HG02973 (cell line): ENCODE results near the gene RAP1GDS1.

Source experiments
- ATAC-seq: cut with Tn5 transposase; IDR thresholded peaks from one replicate; pipeline ENCODE4 v1.9.1; 2021; ENCODE audit warnings: moderate library complexity; ENCODE audit not compliant: unreplicated experiment

Gene RAP1GDS1, protein sequence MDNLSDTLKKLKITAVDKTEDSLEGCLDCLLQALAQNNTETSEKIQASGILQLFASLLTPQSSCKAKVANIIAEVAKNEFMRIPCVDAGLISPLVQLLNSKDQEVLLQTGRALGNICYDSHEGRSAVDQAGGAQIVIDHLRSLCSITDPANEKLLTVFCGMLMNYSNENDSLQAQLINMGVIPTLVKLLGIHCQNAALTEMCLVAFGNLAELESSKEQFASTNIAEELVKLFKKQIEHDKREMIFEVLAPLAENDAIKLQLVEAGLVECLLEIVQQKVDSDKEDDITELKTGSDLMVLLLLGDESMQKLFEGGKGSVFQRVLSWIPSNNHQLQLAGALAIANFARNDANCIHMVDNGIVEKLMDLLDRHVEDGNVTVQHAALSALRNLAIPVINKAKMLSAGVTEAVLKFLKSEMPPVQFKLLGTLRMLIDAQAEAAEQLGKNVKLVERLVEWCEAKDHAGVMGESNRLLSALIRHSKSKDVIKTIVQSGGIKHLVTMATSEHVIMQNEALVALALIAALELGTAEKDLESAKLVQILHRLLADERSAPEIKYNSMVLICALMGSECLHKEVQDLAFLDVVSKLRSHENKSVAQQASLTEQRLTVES

DNA sequence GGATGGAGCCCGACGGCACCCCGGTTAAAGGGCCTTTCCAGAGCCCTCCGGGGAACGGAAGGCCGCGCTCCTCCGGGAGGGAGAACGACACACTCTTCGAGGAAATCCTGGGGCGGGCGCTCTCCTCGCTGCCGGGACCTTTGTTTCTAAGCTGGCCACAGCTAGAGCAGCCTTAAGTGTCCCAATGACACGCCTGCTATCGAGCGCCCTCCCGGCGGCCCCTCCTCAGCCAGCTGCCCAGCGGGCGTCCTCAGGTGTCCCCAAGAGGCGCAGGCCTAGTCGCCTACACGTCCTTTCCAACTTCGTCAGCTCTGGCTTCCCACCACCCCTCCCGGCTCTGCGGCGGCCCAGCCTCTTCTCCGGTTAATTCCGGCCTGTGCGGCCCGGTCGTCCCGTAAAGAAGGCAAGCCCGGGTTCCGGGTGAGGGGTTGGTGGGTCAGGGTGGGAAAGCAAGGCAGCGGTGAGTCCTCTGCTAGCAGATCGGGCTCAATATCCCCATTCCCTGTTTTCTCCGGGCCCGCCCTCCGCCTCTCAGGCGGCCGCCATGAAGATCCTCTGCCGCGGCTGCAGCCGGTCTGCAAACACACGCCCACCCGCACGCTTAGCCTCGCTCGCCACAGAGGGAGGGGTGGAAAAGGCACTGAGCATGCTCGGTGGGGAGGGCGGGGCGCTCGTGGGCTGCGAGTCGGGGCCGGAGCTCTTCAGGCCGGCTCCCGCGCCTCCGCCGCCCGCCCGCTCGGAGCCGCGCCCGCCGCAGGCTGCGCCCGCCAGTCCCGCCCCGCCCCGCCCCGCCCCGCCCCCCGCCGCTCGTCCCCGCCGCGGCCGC lies at the start of gene RAP1GDS1:
TSS of gene RAP1GDS1 (plus strand) at position 806 of the 826 bp plus-strand sequence. CDS start 182 bp downstream, outside the sequence.
- peak; percentile 89 for ATAC-seq

DNA sequence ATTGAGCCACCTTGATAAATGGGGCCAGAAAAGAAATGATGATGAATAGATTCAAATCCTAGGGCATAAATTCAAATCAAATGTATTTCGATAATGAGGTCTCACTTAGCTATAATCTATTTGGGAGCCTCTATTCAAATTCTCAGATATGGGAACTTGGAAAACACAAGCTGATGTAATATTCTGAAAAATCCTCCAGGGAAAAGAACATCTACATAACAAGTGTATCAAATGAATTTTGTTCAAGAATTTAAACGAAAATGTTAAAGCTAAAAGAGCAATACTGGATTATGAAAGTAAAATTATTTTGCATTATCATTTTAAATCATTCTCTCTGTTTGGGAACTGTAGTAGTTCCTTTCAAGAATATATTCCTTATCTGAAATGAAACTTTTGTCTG lies 38.9 kb upstream of the RAP1GDS1 start:
- no peak for ATAC-seq

DNA sequence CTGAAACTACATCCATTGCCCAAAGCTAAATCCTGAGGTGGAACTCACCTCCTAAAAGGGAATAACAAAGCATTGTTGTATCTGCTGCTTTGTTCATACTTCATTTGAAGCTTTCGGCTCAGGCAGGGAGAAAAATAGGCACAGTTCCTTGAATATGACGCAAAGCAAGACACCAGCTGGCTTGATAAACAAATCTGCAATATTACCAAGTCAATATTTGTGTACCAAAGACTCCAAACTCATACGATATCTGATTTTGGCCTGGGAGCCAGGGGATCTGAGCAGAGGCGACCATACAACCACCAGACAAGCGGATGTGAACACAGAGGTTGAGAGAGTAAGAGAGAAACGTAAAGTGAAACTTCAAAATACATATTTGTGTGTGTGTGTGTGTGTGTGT lies 34.8 kb upstream of the RAP1GDS1 start:
- ATAC-seq: no peak

DNA sequence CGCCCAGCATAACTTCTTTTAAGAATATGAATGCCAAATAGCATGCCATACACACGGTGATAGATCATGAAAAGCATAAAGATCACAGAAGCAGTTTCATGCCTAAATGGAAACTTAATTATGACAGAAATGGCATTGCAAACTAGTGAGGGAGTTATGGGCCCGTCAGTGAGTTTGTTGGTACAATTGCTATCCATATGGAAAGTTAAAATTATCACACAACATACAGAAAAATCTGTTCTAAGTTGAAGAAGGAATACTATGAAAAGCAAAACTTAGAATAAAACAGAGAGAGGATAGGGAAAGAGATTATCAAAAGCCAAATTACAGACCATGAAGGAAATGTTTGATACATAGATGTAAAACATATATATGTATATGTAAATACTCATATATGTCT lies 30.2 kb upstream of the RAP1GDS1 start:
- no peak for ATAC-seq

DNA sequence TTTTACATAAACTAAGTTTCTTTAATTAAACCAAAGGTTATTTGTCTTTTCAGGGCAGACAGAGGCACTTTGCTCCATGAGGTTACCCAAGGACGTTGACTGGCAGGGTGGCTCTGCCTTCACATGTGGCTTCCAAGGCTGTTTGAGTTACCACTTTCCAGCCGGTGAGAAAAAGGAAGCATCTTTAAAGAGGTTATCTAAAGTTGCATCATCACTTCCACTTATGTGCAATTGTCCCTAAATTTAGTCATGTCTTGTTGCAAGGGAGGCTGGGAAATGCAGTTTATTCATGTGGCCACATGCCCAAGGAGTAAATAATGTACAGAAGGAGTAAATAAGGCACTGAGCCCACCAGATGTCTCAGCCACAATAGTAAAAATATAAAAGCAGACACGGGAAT lies 29.0 kb upstream of the RAP1GDS1 start:
- ATAC-seq: no peak

DNA sequence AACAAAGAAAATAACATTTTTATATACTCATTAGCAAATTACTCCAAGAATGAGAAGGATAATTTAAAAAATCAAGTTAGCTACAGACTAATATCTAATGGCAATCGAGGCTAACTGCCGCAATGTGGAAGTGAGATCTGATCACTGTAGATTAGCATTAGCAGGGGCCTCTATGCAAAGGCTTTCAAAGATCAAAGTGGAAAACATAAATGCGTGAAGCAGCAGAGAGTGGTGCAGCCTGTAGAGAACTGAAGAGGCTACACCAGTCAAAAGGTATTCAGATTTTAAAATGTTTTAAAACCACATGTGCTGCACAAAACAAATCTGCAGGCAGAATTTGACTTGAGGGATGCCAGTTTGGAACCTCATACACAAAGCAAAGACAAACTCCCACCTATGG lies 24.0 kb upstream of the RAP1GDS1 start:
- ATAC-seq: no peak

DNA sequence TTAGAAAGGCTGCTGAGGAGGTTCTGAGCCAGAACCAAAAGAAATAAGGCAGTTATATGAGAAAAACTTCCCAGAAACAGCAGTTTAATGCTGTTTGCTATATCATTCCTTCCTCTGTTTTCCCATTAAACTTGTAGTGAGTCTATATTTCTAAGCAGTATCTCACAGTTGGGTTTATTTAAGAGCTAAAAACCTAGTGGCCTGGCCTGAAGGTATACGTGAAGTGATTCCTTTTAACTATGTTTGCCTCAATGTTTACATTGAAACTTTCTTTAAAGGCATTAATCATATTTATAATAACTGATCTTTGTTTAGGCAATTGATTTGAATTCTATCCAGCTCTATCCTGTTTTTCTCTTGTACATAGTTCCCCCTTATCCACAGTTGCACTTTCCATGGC lies 19.1 kb upstream of the RAP1GDS1 start:
- no peak for ATAC-seq

DNA sequence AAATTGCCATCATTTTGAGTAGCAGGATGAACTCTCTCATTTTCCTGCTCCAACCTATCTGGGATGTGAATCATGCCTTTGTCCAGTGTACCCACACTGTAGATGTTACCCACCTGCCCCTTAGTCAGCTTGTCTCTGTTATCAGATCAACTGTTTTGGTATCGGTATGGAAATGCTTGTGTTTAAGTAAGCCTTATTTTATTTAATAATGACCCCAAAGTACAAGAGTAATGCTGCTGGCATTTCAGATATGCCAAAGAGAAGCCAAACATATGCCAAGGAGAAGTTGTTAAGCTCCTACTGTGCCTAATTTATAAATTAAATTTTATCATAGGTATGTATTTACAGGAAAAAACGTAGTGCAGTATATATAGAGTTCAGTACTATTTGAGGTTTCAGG lies 18.6 kb upstream of the RAP1GDS1 start:
- ATAC-seq: no peak

DNA sequence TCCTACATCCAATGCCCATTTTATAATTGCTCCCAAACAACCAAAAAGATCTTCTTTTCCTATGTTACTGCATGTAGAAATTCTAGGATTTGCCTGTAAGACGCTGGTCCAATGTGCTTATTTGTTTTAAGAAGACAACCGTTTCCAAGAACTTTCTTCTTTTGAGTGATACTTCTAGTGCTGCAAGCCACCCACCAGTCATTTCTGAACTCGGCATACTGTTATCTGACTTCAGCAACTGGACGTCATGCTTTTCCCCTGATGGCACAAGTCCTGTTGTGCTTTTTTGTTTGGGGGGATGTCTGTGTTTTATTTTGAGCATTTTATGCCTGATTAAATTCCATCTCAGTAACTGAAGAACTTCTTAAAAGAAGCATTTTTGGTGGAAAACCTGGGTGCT lies 16.0 kb upstream of the RAP1GDS1 start:
- no peak for ATAC-seq

DNA sequence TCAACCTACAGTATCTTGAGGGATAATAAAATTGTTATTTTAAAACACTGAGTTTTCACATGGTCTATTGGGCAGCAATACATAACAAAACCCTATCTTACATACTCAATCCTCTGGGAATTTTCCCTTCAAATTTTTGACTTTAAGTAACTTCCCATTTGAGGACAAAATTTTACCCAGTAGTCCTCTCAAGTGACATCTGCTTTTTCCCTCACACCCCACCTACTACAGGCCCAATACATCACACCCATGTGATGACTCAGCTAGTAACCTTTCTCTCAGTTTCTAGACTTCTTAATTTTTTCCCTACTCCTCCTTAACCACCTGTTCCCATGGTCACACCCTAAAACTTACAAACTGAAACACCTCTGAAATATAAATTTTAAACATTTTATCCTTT lies 12.2 kb upstream of the RAP1GDS1 start:
- ATAC-seq: peak; percentile 64

DNA sequence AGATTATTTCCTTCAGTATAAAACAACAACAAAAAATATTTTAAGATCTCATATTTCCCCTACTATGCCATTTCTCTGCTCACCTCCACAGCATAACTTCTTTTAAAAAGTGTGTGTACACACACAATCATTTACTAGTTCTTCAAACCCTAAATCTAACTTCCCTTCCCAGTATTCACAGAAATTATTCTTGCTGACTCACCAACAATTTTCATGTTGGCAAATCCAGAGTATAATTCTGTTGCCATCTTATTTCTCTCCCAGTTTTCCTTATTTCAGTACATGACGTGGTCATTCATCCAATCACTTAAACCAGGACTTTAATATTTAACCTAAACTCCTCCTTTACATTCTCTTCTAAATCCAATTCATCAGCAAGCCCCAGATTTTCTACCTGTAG lies 11.4 kb upstream of the RAP1GDS1 start:
- no peak for ATAC-seq

DNA sequence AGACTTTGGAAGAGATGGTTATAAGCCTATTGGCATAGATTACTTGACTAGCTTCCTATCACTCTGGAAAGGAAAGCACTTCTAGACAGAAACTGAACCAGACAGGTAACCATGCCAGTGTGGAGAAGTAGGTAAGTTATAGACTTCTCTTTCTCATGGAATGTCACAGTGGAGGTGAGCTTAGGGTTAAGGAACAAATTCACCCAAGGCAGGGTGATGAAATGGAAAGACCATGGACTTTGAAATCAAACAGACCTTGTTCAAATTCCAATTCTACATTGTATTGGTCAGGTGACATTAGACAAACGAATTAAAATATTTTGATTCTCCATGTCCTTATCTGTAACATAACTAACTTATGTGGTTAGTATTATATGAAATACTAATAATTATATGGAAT lies 7.7 kb upstream of the RAP1GDS1 start:
- ATAC-seq: no peak

DNA sequence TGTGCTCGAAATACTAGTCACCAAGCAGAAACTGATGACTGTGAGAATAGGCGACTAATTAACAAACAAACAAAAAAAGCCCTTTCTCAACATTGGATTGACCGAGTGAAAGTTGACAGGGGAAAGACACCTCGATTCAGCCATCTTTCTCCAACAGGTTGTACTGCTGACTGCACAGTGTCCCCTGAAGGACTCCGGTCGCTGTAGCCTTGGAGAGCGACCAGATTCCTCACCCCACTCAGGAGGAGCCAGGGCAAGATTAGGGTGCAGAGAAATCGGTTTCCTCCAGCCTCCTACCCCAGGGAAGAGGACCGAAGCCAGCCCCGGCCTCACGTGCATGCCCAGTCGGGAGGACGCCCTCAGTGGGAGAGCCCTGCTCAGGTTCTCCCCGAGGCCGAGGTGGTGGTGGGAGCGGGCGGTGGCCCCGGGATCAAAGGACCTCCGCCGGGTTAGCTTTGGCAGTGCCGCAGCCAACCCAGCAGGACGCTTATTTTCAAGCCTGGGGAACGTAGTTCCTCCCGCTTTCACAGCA lies 1.1 kb upstream of the RAP1GDS1 start:
- ATAC-seq: peak; percentile 13

DNA sequence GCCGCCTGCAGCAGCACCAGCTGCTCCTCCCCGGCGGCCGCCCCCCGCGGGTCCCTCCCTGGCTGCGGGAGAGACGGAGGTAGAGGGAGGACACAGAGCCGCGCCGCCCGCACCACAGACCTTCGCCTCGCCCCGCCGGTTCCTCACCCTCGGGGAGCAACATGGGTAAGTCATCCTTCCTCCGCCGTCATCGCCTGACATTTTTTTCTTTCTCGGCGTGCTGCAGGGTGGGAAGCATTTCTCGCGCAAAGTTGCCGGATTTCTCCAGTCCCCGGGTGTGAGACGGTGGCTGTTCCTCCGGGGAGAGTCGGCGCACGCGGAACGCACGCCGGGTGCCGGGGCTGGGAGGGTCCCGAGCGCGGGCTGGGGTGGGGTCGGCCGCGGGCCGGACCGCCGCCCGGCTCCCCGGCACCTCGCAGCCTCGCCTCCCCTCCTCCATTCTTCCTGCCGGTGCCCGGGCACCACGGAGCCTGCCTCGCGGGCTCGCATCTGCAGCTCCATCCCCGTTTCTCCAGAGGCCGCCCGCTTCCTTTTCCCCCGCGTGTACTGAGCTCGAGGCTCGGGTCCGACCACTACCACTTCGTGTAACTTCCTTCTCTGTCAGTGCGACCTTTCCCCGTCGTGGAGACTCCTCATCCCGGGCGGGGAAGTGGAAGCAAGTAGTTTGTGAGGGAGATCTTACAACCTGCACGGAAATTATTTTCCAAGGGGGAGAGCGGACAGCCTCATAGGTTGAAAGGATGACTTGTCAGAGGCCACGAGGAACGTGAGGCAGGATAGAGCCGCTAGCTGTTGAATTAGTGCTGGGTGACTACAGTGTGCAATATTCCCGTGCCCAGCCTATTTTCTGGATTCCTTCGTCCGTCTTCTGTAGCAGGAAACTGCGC lies 464 bp downstream of the RAP1GDS1 start:
- ATAC-seq: peak; percentile 12

DNA sequence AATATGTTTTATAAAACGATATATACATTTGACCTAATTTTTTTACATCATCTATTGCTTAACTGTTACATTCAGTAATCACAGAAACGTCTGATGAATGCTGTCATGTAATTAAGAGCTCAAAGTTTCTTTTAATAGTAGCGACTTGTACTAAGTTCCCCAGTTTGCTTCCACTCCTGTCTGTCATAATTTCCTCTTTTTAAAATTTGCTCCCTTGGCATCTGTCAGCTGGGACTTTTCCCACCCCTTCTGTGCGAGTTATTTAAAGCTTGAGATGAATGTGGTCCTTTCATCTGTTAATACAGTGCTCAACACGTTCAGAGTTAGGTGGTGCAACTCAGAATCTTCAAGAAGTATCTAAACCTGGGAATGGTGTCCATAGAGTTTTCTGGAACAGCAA lies 1.2 kb downstream of the RAP1GDS1 start:
- ATAC-seq: no peak

DNA sequence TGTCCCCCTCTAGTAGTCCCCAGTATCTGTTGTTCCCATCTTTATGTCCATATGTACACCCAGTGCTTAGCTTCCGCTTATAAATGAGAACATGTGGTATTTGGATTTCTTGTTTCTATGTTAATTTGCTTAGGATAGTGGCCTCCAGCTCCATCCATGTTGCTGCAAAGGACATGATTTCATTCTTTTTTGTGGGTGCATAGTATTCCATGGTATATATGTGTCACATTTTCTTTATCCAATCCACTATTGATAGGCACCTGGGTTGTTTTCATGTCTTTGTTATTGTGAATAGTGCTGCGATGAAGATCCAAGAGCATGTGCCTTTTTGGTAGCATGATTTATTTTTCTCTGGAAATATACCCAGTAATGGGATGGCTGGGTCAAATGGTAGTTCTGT lies 6.3 kb downstream of the RAP1GDS1 start:
- no peak for ATAC-seq

DNA sequence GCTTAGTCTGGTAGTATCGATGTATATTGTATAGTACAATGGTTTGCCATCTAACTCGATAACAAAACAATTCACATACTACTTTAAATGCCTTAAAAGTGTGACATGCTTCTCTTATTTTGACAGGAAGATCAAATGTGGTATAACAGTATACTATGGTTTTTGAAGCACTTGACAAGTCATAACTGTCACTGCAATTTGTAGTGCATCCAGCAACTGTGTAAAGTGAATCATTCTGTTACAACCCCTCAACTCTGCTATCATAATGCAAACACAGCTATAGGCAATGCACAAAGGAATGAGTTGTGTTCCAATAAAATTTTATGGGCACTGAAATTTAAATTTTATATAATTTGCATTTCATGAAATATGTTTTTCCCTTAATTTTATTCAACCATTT lies 14.0 kb downstream of the RAP1GDS1 start:
- ATAC-seq: no peak

DNA sequence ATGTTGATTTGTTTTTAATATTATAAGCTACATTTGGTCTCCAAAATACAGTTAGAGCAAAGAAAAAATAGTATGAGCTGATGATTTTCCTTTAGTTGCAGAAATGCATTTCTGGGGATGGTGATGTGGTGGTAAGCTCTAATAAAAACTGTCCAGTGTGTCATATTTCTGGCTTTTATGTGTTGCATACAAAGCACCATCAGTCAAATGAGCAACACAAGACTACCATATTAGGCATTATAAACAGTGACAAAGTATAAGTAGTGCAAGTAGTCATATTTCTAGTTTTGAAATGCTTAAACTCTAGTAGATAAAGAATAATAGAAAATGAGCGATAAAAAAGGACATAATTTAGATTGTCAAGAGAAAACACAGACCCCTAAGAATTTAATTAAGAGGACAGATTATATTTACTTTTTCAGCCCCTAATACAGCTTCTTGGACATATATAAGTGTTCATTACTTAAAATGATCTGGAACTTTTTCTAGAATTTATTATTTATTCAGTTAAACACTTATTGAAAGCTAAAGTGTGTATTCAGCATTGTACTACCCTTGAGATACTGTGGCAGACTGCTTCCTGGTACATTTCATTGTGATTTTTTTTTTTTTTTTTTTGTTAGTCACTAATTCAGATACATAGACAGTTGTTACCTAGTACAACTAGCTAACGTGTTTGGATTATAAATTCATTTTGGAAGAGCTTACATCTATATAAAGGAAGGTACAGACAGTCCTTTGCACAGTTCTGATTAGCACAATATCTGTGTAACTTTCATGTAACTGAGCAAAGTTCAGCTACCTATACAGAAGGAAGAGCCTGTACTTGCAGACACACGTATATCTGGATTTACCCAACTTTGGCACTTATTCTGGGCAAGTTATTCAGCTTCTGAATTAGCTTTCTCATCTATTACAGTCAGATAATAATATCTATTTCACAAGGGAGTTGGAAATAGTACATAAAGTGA lies 22.3 kb downstream of the RAP1GDS1 start:
- no peak for ATAC-seq

DNA sequence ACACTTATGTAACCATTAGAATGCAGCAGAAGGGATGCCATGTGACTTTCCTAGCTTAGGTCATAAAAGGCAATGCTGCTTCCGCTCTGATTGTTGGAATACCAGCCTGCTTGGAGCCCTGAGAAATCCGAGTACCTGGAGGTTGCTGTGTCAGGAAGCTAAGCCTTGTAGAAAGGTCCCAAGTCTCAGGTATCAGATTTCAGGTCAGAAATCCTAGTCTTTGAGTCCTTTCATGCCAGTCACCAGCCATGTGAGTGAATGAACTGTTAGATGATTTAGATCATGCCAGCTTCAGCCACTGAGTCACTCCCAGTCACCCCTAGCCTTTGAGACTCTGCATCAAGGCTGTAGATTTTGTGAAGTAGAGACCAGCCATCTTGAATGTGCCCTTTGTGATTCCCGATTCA lies 23.5 kb downstream of the RAP1GDS1 start:
- ATAC-seq: no peak
